HG03108 (cell line): ENCODE measurements around the gene MRPL48.
"Not testable (repeated sequence)": the region's sequence is repeated elsewhere in the genome, so short reads cannot be mapped to it uniquely, and the experiment has no call there.

Experiments used
- ATAC-seq: cut with Tn5 transposase; IDR thresholded peaks from one replicate; pipeline ENCODE4 v1.9.1; 2021; ENCODE audit warnings: moderate library complexity; ENCODE audit not compliant: unreplicated experiment

MRPL48 gene

DNA sequence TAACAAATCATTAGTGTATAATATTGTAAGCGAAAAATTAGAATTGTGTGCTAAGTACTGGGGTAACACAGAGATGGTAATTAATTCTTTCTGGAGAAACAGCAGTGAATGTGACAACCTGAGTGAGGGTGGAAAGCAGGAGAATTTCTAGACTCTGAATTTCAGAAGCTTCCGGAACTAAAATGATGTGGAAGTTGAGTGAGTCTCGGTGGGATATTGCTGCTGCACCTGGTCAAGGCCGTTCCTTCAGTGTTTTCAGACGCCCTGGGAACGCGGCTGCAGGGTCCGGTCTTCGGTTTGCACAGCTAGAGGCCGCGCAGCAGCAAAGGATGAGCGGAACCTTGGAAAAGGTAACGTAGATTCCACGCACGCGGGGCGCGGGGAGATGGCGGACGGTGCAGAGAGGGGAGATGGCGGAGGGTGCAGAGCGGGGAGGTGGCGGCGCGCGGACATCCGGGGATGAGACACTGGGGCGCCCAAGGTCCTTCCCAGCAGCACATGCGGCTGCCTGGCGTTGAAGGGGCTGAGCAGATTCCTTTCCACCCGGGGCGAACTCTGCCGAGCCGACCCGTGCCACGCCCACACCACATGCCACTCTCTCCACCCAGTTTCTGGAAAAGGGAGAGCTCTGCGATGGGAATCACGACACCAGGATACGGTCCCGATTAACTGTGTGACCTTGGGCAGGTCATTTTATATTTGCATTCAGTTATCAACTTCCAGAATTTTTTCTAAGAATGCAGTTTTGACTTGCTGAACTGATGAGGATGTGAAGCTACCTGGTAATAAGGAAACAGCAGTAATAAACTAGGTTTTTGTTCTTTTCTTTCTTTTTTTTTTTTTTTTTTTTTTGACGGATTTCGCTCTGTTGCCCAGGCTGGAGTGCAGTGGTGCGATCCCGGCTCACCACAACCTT, at the start of gene MRPL48:
TSS of gene MRPL48 (plus strand) at position 232 of the 916 bp plus-strand sequence. CDS start at position 330, 98 bp downstream.
- ATAC-seq = peak; percentile 97

DNA sequence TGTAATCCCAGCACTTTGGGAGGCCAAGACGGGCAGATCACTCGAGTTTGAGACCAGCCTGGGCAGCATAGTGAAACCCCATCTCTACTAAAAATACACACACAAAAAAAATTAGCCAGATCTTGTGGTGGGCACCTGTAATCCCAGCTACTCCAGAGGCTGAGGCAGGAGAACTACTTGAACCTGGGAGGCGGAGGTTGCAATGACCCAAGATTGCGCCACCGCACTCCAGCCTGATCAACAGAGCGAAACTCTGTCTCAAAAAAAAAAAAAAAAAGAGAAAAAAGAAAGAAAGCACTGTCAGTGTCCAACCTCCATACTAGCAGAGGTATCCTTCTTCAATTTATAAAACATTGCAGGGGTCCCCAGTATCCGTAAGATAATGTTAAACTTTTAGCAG, 44.6 kb upstream of the MRPL48 start:
- ATAC-seq = no peak

DNA sequence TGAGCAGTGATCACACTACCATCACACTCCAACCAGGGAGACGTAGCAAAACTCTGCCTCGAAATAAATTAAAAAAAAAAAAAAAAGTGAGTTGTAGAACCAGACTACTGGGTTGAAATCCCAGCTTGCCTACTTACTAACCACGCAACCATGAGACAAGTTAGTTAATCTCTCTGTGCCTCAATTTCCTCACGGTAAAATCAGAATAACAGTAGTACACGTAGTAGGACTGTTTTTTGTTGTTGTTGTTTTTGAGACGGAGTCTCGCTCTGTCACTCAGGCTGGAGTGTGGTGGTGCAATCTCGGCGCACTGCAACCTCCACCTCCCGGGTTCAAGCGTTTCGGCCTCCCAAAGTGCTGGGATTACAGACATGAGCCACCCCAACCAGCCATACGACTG, 41.0 kb upstream of the MRPL48 start:
- ATAC-seq = no peak

- no peak for ATAC-seq
Measured at GRCh38 chr11:73747762-73748161, 39.9 kb upstream of the MRPL48 start.

DNA sequence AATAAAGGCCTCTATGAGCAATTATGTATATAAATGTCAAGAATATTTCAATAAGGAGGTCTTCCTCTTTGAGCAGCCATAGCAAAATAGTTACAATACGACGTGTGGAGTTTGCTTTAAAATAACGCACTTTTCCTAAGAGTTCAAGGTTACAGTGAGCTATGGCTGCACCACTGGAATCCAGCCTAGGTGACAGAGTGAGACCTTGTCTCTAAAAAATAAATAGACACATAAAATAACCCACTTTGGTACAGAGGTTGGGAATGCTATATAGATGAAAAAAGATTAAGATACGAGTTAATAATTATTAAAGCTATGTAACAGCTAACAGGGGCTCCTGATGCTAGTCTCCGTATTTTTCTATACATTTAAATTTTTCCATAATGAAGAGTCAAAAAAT, 39.4 kb upstream of the MRPL48 start:
- ATAC-seq = no peak

- ATAC-seq = no peak
Measured at GRCh38 chr11:73749118-73749517, 38.6 kb upstream of the MRPL48 start.

- no peak for ATAC-seq
Measured at GRCh38 chr11:73750228-73750627, 37.4 kb upstream of the MRPL48 start.

DNA sequence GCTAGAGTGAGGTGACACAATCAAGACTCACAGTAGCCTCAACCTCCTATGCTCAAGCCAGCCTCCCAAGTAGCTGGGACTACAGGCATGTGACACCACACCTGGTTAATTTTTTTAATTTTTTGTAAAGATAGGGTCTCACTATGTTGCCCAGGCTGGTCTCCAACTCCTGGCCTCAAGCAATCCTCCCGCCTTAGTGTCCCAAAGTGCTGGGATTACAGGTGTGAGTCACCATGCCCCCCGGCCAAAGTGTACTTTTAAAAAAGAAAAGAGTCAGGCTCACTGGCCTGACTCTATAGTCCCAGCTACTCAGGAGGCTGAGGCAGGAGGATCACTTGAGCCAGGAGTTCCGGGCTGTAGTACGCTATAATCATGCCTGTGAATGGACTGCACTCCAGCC, 36.8 kb upstream of the MRPL48 start:
- not testable (repeated sequence) for ATAC-seq

DNA sequence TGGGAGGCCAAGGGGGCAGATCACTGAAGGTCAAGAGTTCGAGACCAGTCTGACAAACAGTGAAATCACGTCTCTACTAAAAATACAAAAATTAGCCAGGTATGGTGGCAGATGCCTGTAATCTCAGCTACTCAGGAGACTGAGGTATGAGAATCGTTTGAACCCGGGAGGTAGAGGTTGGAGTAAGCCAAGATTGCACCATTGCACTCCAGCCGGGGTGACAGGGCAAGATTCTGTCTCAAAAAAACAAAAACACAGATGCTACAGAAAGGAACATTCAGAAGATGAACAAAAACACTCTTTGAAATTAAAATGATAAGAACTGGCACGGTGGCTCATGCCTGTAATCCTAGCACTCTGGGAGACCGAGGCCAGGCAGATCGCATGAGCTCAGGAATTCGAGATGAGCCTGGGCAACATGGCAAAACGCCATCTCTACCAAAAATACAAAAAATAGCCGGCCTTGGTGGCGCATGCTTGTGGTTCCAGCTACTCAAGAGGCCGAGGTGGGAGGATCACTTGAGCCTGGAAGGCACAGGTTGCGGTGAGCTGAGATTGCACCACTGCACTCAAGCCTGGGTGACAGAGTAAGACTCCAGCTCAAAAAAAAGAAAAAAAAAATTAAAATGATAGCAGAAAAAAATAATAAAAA, 35.3 kb upstream of the MRPL48 start:
- ATAC-seq = no peak

GRCh38 chr11:73752903-73753302, 34.8 kb upstream of the MRPL48 start:
- no peak for ATAC-seq

GRCh38 chr11:73753938-73754337, 33.7 kb upstream of the MRPL48 start:
- ATAC-seq = no peak

- ATAC-seq = no peak
Measured at GRCh38 chr11:73755670-73756069, 32.0 kb upstream of the MRPL48 start.

DNA sequence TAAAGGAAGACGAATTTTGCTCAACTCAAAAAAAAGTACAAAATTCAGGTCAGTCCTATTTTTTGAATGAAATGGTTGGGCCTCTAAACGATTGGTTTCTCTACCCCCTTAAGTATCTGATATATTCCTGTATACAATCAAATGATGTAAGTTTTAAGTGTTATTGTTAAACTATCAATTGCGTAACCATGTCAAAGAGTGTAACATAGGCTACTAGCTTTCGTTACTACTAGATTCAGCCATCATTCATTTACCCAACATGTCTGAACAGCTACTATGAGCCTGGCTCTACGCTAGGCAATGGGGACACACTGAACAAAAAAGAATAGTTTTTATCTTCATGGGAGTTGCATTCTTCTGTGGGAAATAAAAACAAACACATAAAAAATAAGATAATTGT, 30.1 kb upstream of the MRPL48 start:
- no peak for ATAC-seq

- no peak for ATAC-seq
Measured at GRCh38 chr11:73758451-73758850, 29.2 kb upstream of the MRPL48 start.

- ATAC-seq = no peak
Measured at GRCh38 chr11:73759610-73760134, 28.0 kb upstream of the MRPL48 start.

- peak; percentile 3 for ATAC-seq
Measured at GRCh38 chr11:73760135-73760678, 27.5 kb upstream of the MRPL48 start.

- peak; percentile 92 for ATAC-seq
Measured at GRCh38 chr11:73760679-73761402, 26.8 kb upstream of the MRPL48 start, which contains the start of gene RAB6A. TSS of gene RAB6A (minus strand) at chr11:73761074. CDS start at chr11:73760635, 439 bp downstream.

DNA sequence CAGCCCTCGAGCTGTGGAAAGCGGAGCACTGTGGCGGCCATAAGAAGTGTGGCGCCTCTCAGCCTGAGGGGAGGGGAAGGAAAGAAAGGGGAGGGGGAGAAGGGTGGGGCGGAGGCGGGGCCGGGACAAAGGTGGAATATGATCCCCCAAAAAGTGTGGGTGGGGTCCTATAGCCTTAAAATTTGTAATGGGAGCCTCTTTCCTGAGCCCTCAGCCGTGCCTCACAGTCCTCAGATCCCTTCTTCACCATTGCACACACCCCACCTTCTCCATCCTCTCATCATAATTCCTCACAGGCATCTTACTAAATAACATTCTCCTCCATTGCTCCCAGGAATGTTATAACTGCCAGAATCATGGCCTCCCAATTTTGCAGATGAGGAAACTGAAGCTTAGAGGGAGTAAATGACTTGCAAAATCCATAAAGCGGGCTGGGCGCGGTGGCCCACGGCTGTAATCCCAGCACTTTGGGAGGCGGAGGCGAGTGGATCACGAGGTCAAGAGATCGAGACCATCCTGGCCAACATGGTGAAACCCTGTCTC, 26.2 kb upstream of the MRPL48 start:
- no peak for ATAC-seq

DNA sequence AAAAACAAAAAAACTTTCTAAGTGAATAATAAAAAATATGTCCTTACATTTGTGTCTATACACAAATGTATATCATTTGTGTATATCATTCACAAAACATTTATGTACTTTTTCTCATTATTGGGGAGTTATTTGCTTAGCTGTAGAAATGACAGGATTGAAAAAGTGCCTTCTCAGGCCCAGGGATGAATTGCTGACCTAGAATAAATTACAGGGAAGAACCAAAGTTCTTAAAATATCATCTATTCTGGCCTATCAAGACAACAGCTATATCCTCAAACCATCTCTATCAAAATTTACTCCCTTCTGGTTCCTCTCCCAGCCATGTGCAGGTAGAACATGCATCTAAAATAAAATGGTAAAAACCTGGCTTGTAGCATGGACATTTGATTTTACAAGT, 24.9 kb upstream of the MRPL48 start:
- no peak for ATAC-seq

- ATAC-seq = no peak
Measured at GRCh38 chr11:73766763-73767162, 20.9 kb upstream of the MRPL48 start.

- not testable (repeated sequence) for ATAC-seq
Measured at GRCh38 chr11:73770811-73771210, 16.9 kb upstream of the MRPL48 start.
